ENCODE data around the gene SLC6A6.
"Not testable (repeated sequence)": the region's sequence is repeated elsewhere in the genome, so short reads cannot be mapped to it uniquely, and the experiment has no call there.

The SLC6A6 gene

GRCh38 chr3:14397940-14398796, 4.2 kb upstream of the SLC6A6 start:
- DNase-seq (ENCODE audit: low read depth in 2 of 2), result no peak

DNA sequence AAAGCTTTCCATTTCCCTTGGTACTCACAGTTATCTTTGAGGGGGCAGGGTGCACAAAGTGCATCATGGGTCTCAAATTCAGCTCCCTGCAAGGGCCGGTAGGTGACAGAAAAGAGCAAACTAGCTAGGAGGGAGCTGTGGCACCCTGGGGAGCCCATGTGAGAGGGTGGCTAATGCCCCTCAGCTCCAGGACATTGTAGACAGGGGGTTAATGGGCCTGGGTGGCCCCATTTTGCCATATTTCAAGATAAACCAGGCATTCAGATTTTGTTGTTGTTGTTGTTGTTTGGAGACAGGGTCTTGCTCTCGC, 3.7 kb upstream of the SLC6A6 start:
- DNase-seq (ENCODE audit: low read depth in 2 of 2), result no peak

GRCh38 chr3:14401692-14402303, 608 bp upstream of the SLC6A6 start:
- DNase-seq (ENCODE audit: low read depth in 2 of 2), result no peak

DNA sequence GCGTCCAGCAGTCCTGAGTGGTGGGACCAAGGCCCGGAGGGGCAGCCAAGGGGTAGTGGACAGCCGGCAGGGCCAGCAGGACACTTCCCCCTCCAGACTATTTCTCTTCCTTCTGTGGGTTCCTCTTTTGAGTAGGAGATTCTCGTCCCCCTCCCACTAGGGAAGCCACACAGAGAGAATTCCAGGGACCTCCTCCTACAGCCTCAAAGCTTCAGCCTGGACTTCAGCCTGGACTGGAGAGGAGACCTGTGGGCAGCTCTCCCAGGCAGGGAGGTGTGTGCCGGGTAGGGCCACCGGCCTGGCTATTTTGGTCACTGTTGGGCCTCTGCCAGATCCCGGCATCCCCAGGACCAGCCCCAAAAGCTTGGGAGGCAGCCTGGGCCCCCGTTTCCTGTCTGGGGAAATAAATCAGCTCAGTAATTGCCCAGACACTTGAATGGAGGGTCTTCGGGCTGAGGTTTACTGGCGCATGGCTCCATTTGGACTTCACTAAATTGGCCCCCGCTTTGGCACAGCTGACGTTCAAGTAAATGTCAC, 1.3 kb downstream of the SLC6A6 start:
- no peak for DNase-seq (ENCODE audit: low read depth in 2 of 2)

DNA sequence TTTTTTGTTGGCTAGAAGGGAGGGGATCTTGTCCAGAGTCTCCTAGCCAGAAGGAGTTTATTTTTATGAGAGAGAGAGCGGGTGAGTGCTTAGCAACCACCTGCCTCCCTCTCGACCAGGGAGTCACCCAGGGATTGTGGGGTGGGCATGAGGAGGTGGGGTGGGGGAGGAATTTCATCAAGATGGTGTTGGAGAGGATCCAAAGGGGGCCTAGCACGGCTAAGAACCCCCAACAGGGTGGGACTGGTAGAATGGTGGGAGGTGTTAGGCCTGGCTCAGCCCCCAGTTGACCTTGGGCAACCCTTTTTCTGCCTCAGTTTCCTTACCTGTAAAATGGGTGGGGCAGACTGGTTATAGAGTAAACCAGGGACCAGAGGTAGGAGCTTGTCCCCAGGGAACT, 1.8 kb downstream of the SLC6A6 start:
- no peak for DNase-seq (ENCODE audit: low read depth in 2 of 2)

DNA sequence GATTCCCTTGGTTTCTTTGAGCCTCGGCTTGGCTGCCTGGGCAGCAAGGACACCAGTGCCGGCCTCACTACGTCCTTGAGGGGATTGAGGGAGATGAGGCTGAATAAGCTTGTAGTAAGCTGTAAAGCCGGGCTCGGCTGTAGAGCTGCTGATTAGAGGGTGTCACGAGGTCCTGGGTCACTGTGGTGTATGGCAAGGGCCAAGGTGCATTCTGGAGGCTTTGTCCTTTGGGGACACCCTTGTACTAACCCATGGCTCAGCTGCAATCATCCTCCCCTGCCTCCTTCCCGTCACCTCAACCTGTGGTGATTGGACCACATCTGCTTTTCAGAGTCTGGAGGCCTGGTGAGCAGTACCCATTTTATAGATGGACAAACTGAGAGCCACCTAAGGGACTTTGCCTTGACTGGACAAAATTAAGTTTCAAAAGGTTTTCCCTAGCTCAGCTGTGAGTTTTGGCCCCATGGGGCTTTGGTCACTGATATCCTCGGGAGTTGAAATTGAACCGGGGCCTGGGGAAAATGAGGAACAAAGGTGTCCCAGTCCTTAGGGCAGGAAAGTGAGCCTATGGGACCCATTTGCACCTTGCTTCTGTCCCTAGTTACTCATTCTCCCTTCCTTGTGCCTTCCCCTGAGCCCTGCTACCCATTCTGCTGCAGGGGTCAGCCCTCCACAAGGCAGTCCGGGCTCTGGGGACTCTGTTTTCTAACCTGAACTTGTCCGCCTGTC, 2.4 kb downstream of the SLC6A6 start:
- no peak for DNase-seq (ENCODE audit: low read depth in 2 of 2)

GRCh38 chr3:14405360-14406238, 3.2 kb downstream of the SLC6A6 start:
- no peak for DNase-seq (ENCODE audit: low read depth in 2 of 2)

DNA sequence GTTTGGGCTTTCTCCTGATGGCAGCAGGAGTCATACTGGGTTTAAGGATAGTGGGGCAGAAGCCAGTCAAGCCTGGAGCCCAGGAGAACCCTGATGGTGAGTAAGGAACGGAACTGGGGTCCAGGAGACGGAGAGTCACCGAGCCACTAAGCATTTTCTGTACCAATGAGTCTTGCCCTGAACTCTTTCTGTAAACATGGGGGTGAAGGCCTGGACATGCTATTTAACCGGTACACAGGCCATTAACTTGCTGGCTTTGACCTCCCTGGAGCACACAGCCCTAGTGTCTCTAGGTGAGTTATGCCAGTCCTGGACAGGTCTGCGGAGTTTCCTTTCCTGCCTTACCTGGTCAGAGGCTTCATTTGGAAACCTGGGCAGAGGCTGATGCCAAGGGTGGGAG, 3.9 kb downstream of the SLC6A6 start:
- no peak for DNase-seq (ENCODE audit: low read depth in 2 of 2)

- DNase-seq (ENCODE audit: low read depth in 2 of 2), result no peak
These were observed 4.4 kb downstream of the SLC6A6 start for GRCh38 chr3:14406766-14407165.

- DNase-seq (ENCODE audit: low read depth in 2 of 2), result no peak
These were observed 4.8 kb downstream of the SLC6A6 start for GRCh38 chr3:14407203-14407602.

DNA sequence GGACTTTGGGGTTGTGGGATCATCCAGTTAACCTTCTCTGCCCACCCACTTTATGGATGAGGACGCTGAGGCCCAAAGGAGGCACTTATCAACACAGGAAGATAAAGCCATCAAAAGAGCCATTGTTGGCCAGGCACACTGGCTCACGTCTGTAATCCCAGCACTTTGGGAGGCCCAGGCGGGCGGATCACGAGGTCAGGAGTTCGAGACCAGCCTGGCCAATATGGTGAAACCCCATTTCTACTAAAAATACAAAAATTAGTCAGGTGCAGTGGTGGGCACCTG, 7.3 kb downstream of the SLC6A6 start:
- DNase-seq (ENCODE audit: low read depth in 2 of 2), result not testable (repeated sequence)

DNA sequence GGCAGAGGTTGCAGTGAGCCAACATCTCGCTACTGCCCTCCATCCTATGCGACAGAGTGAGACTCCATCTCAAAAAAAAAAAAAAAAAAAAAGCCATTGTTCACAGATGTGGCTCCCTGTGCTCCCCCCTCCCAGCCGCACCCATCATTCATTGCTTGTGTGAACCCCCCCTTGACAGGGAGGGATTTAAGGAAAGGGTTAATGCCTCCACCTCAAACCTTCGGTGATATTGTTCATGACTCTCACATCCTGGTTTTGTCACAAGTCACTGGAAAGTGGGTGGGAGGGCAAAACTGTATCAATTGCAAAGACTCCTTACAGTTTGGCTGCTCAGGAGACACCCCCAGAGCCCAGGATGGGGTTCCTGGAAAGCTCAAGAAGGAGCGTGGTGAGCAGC, 7.7 kb downstream of the SLC6A6 start:
- no peak for DNase-seq (ENCODE audit: low read depth in 2 of 2)

- no peak for DNase-seq (ENCODE audit: low read depth in 2 of 2)
These were observed 8.2 kb downstream of the SLC6A6 start for GRCh38 chr3:14410503-14411165.

DNA sequence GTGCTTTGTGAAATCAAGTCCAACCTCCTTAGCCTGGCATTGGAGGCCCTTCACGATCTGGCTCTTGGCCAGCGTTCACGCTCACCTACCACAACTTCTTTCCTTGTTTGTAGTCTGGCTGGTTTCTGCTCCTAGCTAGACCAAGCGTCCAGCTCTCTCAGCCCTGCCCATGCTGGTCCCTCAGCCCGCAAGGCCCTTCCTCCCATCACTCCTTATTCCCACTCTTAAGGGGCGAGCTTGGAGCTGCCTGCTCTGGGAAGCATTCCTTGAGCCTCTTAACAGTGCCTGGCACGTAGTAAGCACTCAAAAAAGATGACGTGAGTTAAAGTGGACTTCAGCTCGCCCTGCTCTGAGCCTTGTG, 8.7 kb downstream of the SLC6A6 start:
- no peak for DNase-seq (ENCODE audit: low read depth in 2 of 2)

DNA sequence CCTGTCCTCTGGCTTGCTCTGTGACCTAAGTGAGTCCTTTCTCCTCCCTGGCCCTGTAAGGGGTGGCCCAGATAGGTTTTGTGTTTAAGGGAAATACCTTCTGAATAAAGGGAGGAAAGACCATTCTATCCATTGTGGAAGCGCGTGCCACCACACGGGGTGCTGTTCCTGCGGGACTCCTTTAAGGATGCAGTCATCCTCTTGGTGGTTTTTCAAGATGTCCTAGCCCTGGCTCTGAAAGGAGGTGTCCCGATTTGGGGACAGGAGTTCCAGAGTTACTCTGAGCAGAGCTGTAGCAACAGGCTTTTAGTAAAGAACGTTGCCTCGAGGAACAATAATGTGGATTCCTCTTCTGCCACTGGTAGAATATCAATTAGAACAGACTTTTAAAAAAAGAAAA, 9.6 kb downstream of the SLC6A6 start:
- DNase-seq (ENCODE audit: low read depth in 2 of 2), result no peak

DNA sequence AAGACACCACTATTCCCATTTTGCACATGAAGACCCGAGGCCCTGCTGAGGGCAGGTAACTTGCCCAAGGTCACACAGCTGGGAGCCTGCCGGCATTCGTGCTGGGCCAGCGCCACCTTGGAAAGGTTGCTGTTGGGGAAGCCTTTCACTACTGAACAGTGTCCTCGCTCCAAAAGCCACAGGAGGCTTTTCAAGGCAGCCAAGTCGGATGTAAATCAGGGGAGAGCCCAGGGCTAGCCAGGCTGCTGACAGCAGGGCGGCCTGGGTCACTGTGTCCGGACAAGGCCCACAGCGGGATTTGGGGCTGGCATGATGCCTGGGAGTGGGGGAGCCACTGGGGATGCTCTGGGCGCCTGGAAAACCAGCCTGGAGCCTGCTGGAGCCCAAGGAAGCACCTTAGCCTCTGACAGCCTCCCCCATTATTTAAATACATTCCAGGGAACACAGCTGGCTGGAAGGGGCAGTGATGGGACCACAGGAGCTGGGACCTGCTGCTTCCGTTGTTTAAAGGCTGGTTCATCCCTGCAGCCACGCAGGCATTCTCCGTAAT, 10.5 kb downstream of the SLC6A6 start:
- no peak for DNase-seq (ENCODE audit: low read depth in 2 of 2)

GRCh38 chr3:14413381-14414071, 11.1 kb downstream of the SLC6A6 start:
- DNase-seq (ENCODE audit: low read depth in 2 of 2), result no peak

GRCh38 chr3:14414846-14415464, 12.5 kb downstream of the SLC6A6 start:
- DNase-seq (ENCODE audit: low read depth in 2 of 2), result no peak

- DNase-seq (ENCODE audit: low read depth in 2 of 2), result no peak
These were observed 13.1 kb downstream of the SLC6A6 start for GRCh38 chr3:14415501-14415900.

- no peak for DNase-seq (ENCODE audit: low read depth in 2 of 2)
These were observed 14.0 kb downstream of the SLC6A6 start for GRCh38 chr3:14416453-14416852.

Measured in activated CD8-positive, alpha-beta memory T cell treated with anti-CD3 and anti-CD28 coated beads for 4 hours (primary cell).